HG03457 (cell line): Measurements from ENCODE around the gene SRGN.

Source experiments
- ATAC-seq: cut with Tn5 transposase; IDR thresholded peaks from one replicate; pipeline ENCODE4 v1.9.1; 2021; ENCODE audit warnings: moderate number of reproducible peaks; ENCODE audit not compliant: unreplicated experiment

Gene SRGN

DNA sequence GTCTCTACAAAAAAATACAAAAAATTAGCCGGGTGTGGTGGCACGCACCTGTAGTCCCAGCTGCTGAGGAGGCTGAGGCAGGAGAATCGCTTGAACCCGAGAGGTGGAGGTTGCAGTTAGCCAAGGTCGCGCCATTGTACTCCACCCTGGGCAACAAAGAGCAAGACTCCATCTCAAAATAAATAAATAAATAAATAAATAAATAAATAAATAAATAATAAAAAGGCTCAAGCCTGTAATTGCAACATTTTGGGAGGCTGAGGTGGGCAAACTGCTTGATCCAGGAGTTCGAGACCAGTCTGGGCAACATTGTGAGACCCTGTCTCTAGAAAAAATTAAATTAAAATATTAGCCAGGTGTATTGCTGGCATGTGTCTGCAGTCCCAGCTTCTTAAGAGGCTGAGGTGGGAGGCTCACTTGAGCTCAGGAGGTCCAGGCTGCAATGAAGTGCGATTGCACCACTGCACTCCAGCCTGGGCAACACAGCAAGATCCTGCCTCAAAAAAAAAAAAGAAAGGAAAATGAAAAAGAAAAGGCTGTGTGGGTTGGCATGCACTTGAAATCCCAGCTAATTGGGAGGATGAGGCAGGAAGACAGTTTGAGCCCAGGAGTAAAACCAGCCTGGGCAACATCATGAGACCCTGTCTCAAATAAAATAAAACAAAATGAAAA, 27.6 kb upstream of the SRGN start:
- no peak for ATAC-seq

GRCh38 chr10:69061305-69062161, 26.4 kb upstream of the SRGN start:
- no peak for ATAC-seq

DNA sequence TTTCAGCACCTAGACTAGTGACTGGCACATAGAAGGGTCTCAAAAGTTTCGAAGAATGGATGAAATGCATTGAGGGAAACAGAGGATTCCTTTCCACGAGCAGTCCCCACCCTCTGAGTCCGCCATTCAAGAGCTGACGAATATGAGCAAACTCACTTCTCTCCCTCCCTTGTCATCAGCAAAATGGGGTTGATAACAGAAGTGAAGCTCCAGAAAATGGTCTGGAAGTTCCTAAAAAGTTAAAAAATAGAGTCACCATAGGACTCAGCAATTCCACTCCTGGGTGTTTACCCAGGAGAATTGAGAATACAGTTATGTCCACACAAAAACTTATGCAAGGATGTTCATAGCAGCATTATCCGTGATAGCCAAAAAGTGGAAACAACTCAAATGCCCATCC, 25.0 kb upstream of the SRGN start:
- ATAC-seq, result no peak

- no peak for ATAC-seq
Observed at GRCh38 chr10:69064762-69065328, 23.1 kb upstream of the SRGN start.

- peak; percentile 43 for ATAC-seq
Observed at GRCh38 chr10:69065406-69066361, 22.2 kb upstream of the SRGN start.

GRCh38 chr10:69067189-69067588, 20.7 kb upstream of the SRGN start:
- ATAC-seq, result no peak

- no peak for ATAC-seq
Observed at GRCh38 chr10:69068549-69068948, 19.4 kb upstream of the SRGN start.

- no peak for ATAC-seq
Observed at GRCh38 chr10:69069090-69070042, 18.5 kb upstream of the SRGN start.

- ATAC-seq, result no peak
Observed at GRCh38 chr10:69070951-69071350, 17.0 kb upstream of the SRGN start.

- no peak for ATAC-seq
Observed at GRCh38 chr10:69071610-69072009, 16.3 kb upstream of the SRGN start.

- no peak for ATAC-seq
Observed at GRCh38 chr10:69073026-69073425, 14.9 kb upstream of the SRGN start.

GRCh38 chr10:69073736-69074364, 14.1 kb upstream of the SRGN start:
- no peak for ATAC-seq

GRCh38 chr10:69074532-69074931, 13.4 kb upstream of the SRGN start:
- no peak for ATAC-seq

DNA sequence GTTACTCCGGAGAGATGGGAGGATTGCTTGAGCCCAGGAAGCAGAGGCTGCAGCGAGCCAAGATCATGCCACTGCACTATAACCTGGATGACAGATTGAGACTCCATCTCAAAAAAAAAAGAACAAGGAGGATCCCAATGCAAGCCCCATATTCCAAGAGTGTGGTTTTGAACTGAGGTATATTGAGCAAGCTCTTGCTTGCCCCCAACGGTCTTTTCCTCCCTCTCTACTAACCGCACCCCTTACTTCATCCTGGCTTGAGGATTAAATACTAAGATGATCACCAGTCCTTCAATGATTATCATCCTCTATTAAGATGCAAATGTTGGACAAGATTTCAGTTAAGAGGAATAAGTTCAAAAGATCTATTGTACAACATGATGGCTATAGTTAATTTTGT, 12.5 kb upstream of the SRGN start:
- no peak for ATAC-seq

- ATAC-seq, result no peak
Observed at GRCh38 chr10:69078311-69078710, 9.6 kb upstream of the SRGN start.

DNA sequence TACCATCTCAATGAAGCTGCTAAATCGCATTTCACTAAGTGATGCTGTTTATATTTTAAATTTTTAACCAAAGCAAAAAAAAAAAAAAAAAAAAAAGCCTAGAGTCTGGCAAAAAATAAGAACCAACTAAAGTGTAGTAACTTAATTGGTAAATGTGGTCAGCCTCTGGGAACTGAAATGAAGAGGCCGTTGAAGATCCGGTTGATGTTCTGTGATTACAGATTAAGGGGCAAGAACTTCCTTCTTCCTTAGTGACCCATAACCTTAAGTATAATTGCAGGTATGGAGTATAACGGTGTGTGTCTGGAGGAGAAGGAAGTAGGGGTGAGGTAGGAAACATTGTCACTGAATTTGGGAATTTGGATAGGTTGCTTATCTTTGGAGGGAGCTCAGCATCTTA, 7.7 kb upstream of the SRGN start:
- no peak for ATAC-seq

DNA sequence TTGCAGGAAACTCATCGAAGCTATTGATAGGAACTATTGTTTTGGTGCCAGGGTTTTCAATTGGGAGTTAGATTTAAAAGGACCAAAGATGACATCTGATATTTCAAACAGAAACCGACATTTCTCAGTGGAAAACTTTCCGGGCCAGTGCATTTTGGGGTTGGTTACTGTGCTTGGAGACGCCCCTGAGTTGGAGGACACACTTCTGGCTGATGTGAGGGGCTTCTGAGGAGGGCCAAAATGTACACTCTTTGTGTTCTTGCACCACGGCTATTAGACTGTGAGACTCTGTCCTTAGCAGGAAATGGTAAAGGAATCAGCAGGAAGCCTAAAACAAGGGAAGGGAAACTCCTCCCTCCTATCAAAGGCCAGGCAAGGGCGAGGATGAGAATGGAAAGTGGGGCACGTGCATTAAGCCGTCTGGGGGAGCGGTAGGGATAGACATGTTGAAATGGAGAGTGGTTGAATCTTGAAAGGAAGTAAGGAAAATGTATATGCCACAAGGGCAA, 1.8 kb upstream of the SRGN start:
- ATAC-seq, result no peak

DNA sequence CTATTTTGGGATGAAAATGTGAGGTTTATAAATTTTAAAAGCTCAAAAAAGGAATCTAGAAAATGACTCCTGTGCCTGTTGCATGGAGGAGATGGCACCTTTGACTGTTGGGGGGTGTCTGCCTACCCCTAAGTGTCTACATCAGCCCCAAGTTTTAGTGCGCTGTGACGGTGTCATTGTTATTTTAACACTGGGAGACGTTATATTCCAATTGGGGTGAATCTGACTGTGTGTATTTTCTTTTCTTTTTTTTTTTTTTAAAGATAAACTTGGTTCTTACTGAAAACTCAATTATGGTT, 517 bp downstream of the SRGN start:
- no peak for ATAC-seq

- no peak for ATAC-seq
Observed at GRCh38 chr10:69088801-69089501, 1.0 kb downstream of the SRGN start.
